G401 (cell line): ENCODE results near the gene COX10. TPM values are rescaled to one million over a fixed set of nuclear protein-coding genes. Genes with fewer than 3 reads are reported as not detected.
"Not testable (repeated sequence)": the region's sequence is repeated elsewhere in the genome, so short reads cannot be mapped to it uniquely, and the experiment has no call there.

Source experiments
- DNase-seq: peaks from one replicate; pipeline ENCODE4 v3.0.0-alpha.2; 2015; ENCODE audit warnings: low spot score
- in situ Hi-C: cut with HindIII; loops from 2 replicates; pipeline ENCODE4 v1.10.0; 2016; ENCODE audit warnings: low sequenced_read_pairs, mixed read lengths
- total RNA-seq: library from RNA; depleted of rRNA; stranded (reverse); fragments of >200 nt; shearing (Covaris generic); gene quantifications from 2 replicates; pipeline ENCODE4 v1.2.3, GENCODE V29; 2014; rRNA removed

The COX10 gene
- total RNA-seq, 1 experiment from 2014 or later = 26.4 TPM

DNA sequence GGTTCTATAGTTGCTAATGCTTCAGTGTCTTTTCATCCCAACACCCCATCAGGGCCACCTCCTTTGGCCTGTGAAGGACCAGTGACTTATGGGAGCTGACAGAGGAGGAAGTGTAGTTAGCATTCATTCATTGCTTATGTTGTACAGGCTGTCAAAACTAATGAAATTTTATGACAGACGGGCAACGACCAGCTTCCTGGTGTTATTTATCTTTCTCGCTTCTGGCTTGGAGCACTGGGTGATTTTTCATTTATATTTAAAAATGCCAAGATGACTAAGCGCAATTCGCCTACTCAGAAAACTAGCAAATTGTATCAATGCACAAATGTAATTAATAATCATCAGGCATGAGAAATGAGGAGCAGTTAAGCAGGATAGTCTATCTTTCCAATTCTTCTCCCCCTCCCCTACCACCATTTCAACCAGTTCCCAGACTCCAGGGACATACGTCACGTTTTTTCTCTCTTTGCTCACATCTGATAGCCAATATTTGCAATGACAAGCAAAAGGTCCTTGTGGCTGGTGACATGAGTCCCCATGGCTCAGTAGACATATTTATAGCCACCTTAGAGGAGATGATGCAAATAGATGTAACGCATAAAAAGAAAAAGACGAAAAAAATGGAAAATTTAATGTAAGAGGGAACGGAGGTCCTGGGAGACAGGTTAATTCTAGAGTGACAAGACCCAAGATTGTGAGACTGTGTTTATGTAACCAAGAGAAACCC, 156.1 kb downstream of the COX10 start:
- DNase-seq = no peak
- in situ Hi-C loops = no loop called here

GRCh38 chr17:14227052-14227451, 157.7 kb downstream of the COX10 start:
- no peak for DNase-seq

GRCh38 chr17:14228903-14229302, 159.6 kb downstream of the COX10 start:
- in situ Hi-C loops = no loop called here
- DNase-seq = no peak

More at GRCh38 chr17:14227052-14227451, 157.7 kb downstream of the COX10 start:
- in situ Hi-C loops = no loop called here

DNA sequence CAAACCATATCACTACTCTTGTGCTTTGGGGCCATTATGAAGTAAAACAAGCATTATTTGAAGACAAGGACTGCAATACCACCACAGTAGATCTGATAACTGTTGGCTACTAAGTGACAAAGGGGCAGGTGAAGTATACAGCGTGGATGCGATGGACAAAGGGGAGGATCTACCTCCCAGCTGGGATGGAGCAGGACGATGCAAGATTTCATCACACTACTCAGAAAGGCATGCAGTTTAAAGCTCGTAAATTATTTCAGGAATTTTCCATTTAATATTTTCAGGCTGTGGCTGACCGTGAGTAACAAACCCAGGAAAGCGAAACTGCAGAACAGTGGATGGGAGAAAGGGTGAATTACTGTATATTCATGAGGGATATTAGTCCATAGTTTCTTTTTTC, 161.9 kb downstream of the COX10 start:
- in situ Hi-C loops, DNase-seq: not testable (repeated sequence)

DNA sequence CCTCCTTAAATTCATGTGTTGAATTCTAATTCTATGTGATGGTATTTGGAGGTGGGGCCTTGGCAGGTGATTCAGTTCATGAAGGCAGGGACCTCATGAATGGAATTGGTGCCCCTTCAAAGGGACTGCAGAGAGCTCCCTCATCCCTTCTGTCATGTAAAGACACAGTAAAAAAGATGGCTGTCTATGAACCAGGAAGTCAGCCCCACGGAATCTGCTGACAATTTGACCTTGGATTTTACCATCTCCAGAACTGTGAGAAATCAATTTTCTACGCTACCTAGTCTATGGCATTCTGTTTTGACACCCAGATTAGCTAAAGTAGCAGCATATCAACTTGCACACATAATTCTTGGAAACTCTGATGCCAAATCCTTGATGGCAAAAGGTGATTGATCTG, 165.7 kb downstream of the COX10 start:
- DNase-seq, in situ Hi-C loops: not testable (repeated sequence)

- in situ Hi-C loops, DNase-seq: not testable (repeated sequence)
Observed at GRCh38 chr17:14236032-14236431, 166.7 kb downstream of the COX10 start.

DNA sequence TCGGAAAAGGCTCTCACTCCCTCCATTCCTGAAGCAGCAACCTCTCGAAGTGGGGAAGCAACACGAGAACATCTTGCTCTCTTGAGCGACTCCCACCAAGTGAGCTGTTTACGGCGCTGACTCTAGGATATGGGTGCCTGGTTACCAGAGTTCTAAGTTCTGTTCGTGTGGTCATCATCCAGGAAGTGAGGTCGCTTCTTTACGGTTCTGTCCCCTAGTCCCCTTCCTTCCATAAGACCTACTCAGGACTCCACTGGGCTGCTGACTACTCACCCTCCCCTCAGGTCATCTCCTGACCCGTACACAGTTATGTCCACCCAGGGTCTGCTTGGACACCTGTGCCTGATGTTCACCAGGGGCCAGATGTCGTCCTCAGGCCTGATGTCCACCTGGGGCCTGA, 167.5 kb downstream of the COX10 start, which contains the start of gene CDRT15:
Gene CDRT15, minus strand, starts transcription at position 101 of the 400 bp plus-strand sequence. Its CDS starts 29 bp downstream, at position 72.
- in situ Hi-C loops = not testable (repeated sequence)

DNA sequence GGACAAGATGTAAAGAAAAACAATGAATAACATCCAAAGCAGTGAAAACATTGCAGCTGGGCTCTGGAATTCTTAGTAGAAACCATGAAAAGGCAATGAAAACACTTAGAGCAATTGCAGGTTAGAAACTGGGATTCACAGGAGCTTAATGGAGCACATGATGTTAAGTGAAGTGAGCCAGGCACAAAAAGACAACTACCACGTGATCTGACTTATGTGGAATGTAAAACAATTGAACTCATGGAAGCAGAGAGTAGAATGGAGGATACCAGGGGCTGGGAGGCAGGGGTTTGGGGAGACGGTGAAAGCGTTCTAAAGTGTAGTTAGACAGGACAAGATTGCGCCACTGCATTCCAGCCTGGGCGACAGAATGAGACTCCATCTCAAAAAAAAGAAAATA, 170.0 kb downstream of the COX10 start:
- in situ Hi-C loops = not testable (repeated sequence)

More for the DNA sequence above, 167.5 kb downstream of the COX10 start, which contains the start of gene CDRT15:
- not testable (repeated sequence) for DNase-seq

GRCh38 chr17:14245002-14245401, 175.7 kb downstream of the COX10 start:
- DNase-seq = no peak
- in situ Hi-C loops = no loop called here

More for the DNA sequence above, 170.0 kb downstream of the COX10 start:
- DNase-seq = not testable (repeated sequence)

DNA sequence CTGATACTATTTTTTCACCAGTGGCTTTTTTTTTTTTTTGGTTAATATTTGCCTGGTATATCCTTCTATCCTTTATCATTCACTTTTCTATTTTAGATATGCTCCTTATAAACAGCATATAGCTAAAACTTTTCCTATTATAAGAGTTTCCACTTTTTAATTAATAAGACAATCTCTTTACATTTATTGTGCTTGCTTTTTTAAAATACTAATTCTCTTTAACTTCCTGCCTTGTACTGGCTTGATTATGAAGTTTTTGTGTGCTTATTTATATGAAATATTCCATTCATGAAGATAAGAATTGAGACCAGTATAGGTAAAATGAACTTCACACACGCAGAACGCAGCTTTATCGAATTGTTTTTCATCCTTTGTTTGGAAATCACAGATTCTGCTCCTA, 176.3 kb downstream of the COX10 start:
- in situ Hi-C loops = no loop called here
- no peak for DNase-seq

Other genes with a start within 250 kb of the COX10 start
- not detected in 2 replicates for gene CDRT15, start 167.4 kb downstream of the COX10 start, total RNA-seq
- 0.37 TPM in 2 replicates for gene HS3ST3B1, start 231.6 kb downstream of the COX10 start, total RNA-seq